ENCODE data around the gene SLC26A8.
A peak's percentile ranks its signal among the peaks of the same experiment; 100 is the strongest.
"Not testable (repeated sequence)": the region's sequence is repeated elsewhere in the genome, so short reads cannot be mapped to it uniquely, and the experiment has no call there.

The SLC26A8 gene

GRCh38 chr6:35948725-35949124, 75.7 kb downstream of the SLC26A8 start:
- no peaks in the 10 kb centered on the region for H3K9me3 Mint-ChIP-seq
- H3K27ac Mint-ChIP-seq, result no peak overlapping the region
- no peak overlapping the region for H3K4me3 Mint-ChIP-seq
- peaks cover 4% of the 10 kb centered on the region for H3K4me1 Mint-ChIP-seq
- no peaks in the 10 kb centered on the region for H3K27me3 Mint-ChIP-seq
- H3K36me3 Mint-ChIP-seq, result no peaks in the 10 kb centered on the region

- Mint-ChIP-seq H3K4me3 (no peak overlapping the region), H3K27ac (no peak overlapping the region), H3K27me3 (no peaks in the 10 kb centered on the region), H3K4me1 (no peaks in the 10 kb centered on the region), H3K9me3 (peaks cover 4% of the 10 kb centered on the region), H3K36me3 (peaks cover 2% of the 10 kb centered on the region)
Observed at GRCh38 chr6:35945650-35946025, 78.8 kb downstream of the SLC26A8 start.

GRCh38 chr6:35943390-35943789, 81.1 kb downstream of the SLC26A8 start:
- Mint-ChIP-seq H3K9me3 (peaks cover 4% of the 10 kb centered on the region), H3K27me3 (no peaks in the 10 kb centered on the region), H3K4me1 (no peaks in the 10 kb centered on the region)

GRCh38 chr6:35942355-35942754, 82.1 kb downstream of the SLC26A8 start:
- Mint-ChIP-seq H3K27ac (no peak overlapping the region), H3K9me3 (peaks cover 4% of the 10 kb centered on the region)

More at GRCh38 chr6:35943390-35943789, 81.1 kb downstream of the SLC26A8 start:
- H3K36me3 Mint-ChIP-seq, result peaks cover 3% of the 10 kb centered on the region
- no peak overlapping the region for H3K27ac Mint-ChIP-seq
- no peak overlapping the region for H3K4me3 Mint-ChIP-seq

GRCh38 chr6:35941170-35941569, 83.3 kb downstream of the SLC26A8 start:
- H3K27me3 Mint-ChIP-seq, H3K4me3 Mint-ChIP-seq, H3K27ac Mint-ChIP-seq, H3K36me3 Mint-ChIP-seq, H3K4me1 Mint-ChIP-seq, H3K9me3 Mint-ChIP-seq: not testable (repeated sequence)

More at GRCh38 chr6:35942355-35942754, 82.1 kb downstream of the SLC26A8 start:
- Mint-ChIP-seq H3K36me3 (peaks cover 3% of the 10 kb centered on the region), H3K4me3 (no peak overlapping the region), H3K4me1 (no peaks in the 10 kb centered on the region), H3K27me3 (no peaks in the 10 kb centered on the region)

- not testable (repeated sequence) for H3K4me3 Mint-ChIP-seq, H3K9me3 Mint-ChIP-seq, H3K4me1 Mint-ChIP-seq, H3K27me3 Mint-ChIP-seq, H3K36me3 Mint-ChIP-seq, H3K27ac Mint-ChIP-seq
Observed at GRCh38 chr6:35940014-35940413, 84.4 kb downstream of the SLC26A8 start.

GRCh38 chr6:35939259-35939658, 85.2 kb downstream of the SLC26A8 start:
- not testable (repeated sequence) for H3K4me3 Mint-ChIP-seq, H3K27ac Mint-ChIP-seq, H3K27me3 Mint-ChIP-seq, H3K4me1 Mint-ChIP-seq, H3K36me3 Mint-ChIP-seq, H3K9me3 Mint-ChIP-seq

GRCh38 chr6:35936681-35937359, 87.6 kb downstream of the SLC26A8 start:
- no peak overlapping the region for H3K27ac Mint-ChIP-seq
- no peak overlapping the region for H3K4me3 Mint-ChIP-seq
- peaks cover 5% of the 10 kb centered on the region for H3K9me3 Mint-ChIP-seq
- H3K36me3 Mint-ChIP-seq, result peaks cover 3% of the 10 kb centered on the region
- H3K4me1 Mint-ChIP-seq, result no peaks in the 10 kb centered on the region
- peaks cover 4% of the 10 kb centered on the region for H3K27me3 Mint-ChIP-seq

- Mint-ChIP-seq H3K27ac (no peak overlapping the region), H3K36me3 (peaks cover 3% of the 10 kb centered on the region), H3K9me3 (peaks cover 5% of the 10 kb centered on the region), H3K4me3 (no peak overlapping the region), H3K4me1 (no peaks in the 10 kb centered on the region), H3K27me3 (peaks cover 4% of the 10 kb centered on the region)
Observed at GRCh38 chr6:35935469-35935868, 89.0 kb downstream of the SLC26A8 start.

- H3K27ac Mint-ChIP-seq, result no peak overlapping the region
- peaks cover 5% of the 10 kb centered on the region for H3K9me3 Mint-ChIP-seq
- no peak overlapping the region for H3K4me3 Mint-ChIP-seq
- H3K27me3 Mint-ChIP-seq, result peaks cover 4% of the 10 kb centered on the region
- H3K4me1 Mint-ChIP-seq, result no peaks in the 10 kb centered on the region
- H3K36me3 Mint-ChIP-seq, result peaks cover 4% of the 10 kb centered on the region
Observed at GRCh38 chr6:35933844-35934243, 90.6 kb downstream of the SLC26A8 start.

- H3K9me3 Mint-ChIP-seq, H3K27me3 Mint-ChIP-seq, H3K4me1 Mint-ChIP-seq, H3K36me3 Mint-ChIP-seq, H3K27ac Mint-ChIP-seq: not testable (repeated sequence)
- peak overlapping the region; percentile 47 for H3K4me3 Mint-ChIP-seq
Observed at GRCh38 chr6:35931873-35932272, 92.6 kb downstream of the SLC26A8 start.

GRCh38 chr6:35931120-35931561, 93.3 kb downstream of the SLC26A8 start:
- H3K27me3 Mint-ChIP-seq, result peaks cover 4% of the 10 kb centered on the region
- H3K27ac Mint-ChIP-seq, result no peak overlapping the region
- no peaks in the 10 kb centered on the region for H3K9me3 Mint-ChIP-seq
- H3K36me3 Mint-ChIP-seq, result peaks cover 6% of the 10 kb centered on the region
- no peak overlapping the region for H3K4me3 Mint-ChIP-seq
- H3K4me1 Mint-ChIP-seq, result no peaks in the 10 kb centered on the region

- peaks cover 3% of the 10 kb centered on the region for H3K4me1 Mint-ChIP-seq
- peaks cover 4% of the 10 kb centered on the region for H3K36me3 Mint-ChIP-seq
- H3K4me3 Mint-ChIP-seq, result no peak overlapping the region
- no peak overlapping the region for H3K27ac Mint-ChIP-seq
- no peaks in the 10 kb centered on the region for H3K9me3 Mint-ChIP-seq
- peaks cover under 1% of the 10 kb centered on the region for H3K27me3 Mint-ChIP-seq
Observed at GRCh38 chr6:35929601-35930000, 94.8 kb downstream of the SLC26A8 start.

GRCh38 chr6:35926509-35927215, 97.8 kb downstream of the SLC26A8 start:
- peaks cover 4% of the 10 kb centered on the region for H3K36me3 Mint-ChIP-seq
- H3K4me1 Mint-ChIP-seq, result peaks cover 14% of the 10 kb centered on the region
- H3K27me3 Mint-ChIP-seq, result no peaks in the 10 kb centered on the region
- H3K27ac Mint-ChIP-seq, result no peak overlapping the region
- H3K4me3 Mint-ChIP-seq, result no peak overlapping the region
- H3K9me3 Mint-ChIP-seq, result no peaks in the 10 kb centered on the region

- Mint-ChIP-seq H3K4me1 (peaks cover 18% of the 10 kb centered on the region), H3K36me3 (peaks cover 4% of the 10 kb centered on the region)
Observed at GRCh38 chr6:35925961-35926360, 98.5 kb downstream of the SLC26A8 start.

GRCh38 chr6:35924146-35924545, 100.3 kb downstream of the SLC26A8 start:
- Mint-ChIP-seq H3K4me3 (no peak overlapping the region), H3K4me1 (peaks cover 19% of the 10 kb centered on the region), H3K27me3 (no peaks in the 10 kb centered on the region), H3K36me3 (peaks cover 4% of the 10 kb centered on the region), H3K27ac (no peak overlapping the region), H3K9me3 (no peaks in the 10 kb centered on the region)

More at GRCh38 chr6:35925961-35926360, 98.5 kb downstream of the SLC26A8 start:
- Mint-ChIP-seq H3K4me3 (no peak overlapping the region), H3K27ac (no peak overlapping the region), H3K9me3 (no peaks in the 10 kb centered on the region), H3K27me3 (no peaks in the 10 kb centered on the region)
